D721Med (cell line): ENCODE results near the gene KIF3A.
A peak's percentile ranks its signal among the peaks of the same experiment; 100 is the strongest.

Experiments
- DNase-seq: peaks from one replicate; pipeline ENCODE4 v3.0.0; 2011; ENCODE audit warnings: low spot score; ENCODE audit not compliant: insufficient read length
- FAIRE-seq: peaks from 2 replicates; lab custom pipeline; 2011; peaks lifted over from hg19 to GRCh38; lab: Jason Lieb, UNC
- TF ChIP-seq, protein P1 (sequence below): IDR thresholded peaks from 2 replicates; pipeline ENCODE4 v1.5.1; 2012; ENCODE audit warnings: mild to moderate bottlenecking, control low read depth; ENCODE audit not compliant: insufficient read depth; ENCODE audit errors: missing control alignments

Gene KIF3A

DNA sequence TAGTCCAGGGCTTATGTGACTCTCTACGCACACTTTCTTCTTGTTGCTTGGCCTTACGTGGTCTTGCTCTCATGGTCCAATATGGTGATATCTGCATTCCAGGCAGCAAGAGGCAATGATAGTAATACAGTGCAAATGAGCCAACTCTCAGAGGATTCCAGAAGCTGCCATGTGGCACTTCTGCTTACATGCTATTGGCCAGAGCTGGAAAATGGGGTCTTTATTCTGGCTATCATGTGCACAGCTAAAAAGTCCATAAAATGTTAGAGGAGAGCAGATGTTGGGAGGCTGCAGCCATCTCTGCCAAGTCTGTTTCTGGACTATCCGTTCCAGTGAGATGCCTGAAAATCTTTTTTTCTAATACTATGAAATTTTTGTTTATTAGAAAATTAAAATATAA is 42.6 kb upstream of the KIF3A start:
- no peak for FAIRE-seq
- TF ChIP-seq, protein P1, sequence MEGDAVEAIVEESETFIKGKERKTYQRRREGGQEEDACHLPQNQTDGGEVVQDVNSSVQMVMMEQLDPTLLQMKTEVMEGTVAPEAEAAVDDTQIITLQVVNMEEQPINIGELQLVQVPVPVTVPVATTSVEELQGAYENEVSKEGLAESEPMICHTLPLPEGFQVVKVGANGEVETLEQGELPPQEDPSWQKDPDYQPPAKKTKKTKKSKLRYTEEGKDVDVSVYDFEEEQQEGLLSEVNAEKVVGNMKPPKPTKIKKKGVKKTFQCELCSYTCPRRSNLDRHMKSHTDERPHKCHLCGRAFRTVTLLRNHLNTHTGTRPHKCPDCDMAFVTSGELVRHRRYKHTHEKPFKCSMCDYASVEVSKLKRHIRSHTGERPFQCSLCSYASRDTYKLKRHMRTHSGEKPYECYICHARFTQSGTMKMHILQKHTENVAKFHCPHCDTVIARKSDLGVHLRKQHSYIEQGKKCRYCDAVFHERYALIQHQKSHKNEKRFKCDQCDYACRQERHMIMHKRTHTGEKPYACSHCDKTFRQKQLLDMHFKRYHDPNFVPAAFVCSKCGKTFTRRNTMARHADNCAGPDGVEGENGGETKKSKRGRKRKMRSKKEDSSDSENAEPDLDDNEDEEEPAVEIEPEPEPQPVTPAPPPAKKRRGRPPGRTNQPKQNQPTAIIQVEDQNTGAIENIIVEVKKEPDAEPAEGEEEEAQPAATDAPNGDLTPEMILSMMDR = no peak
- DNase-seq = no peak

DNA sequence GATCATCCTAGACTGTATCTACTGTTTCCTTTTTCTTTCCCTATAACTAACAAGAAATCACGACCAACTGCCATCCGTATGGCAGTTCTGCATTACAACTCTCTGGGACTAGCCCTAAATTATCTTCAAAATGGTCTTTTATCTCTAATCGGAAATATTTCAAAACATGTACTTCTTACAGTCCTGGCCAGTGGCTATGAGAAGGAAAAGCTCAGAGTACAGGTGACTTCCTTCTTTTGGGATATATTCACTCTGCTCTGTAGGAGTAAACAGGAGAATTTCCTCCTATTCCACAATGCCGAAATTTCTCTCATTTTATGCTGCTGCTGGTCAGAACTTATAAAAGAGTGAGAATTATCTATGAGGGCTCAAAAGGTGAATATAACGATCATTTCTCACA is 41.5 kb upstream of the KIF3A start:
- TF ChIP-seq, protein P1 = no peak
- FAIRE-seq (no peak), DNase-seq (no peak)

DNA sequence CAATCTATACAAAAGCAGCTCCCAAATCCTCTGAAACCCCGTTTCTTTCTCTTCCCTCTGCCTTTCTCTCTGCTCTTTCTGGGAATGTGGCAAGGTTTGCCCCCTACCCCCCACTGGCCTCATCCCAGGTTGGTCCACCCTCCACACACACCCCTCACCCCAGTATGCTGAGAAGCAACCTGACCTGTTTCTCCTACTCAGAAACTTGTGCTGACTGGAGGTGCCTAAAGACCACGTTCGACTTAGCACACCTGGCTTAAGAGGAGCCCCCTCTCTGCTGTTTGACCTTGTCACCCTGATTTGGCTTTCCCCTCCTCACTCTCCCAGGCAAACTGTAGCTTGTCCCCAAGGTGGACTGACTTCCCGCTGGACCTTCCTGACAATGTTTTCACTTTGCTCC is 40.8 kb upstream of the KIF3A start:
- no peak for DNase-seq
- TF ChIP-seq, protein P1 = no peak
- no peak for FAIRE-seq

DNA sequence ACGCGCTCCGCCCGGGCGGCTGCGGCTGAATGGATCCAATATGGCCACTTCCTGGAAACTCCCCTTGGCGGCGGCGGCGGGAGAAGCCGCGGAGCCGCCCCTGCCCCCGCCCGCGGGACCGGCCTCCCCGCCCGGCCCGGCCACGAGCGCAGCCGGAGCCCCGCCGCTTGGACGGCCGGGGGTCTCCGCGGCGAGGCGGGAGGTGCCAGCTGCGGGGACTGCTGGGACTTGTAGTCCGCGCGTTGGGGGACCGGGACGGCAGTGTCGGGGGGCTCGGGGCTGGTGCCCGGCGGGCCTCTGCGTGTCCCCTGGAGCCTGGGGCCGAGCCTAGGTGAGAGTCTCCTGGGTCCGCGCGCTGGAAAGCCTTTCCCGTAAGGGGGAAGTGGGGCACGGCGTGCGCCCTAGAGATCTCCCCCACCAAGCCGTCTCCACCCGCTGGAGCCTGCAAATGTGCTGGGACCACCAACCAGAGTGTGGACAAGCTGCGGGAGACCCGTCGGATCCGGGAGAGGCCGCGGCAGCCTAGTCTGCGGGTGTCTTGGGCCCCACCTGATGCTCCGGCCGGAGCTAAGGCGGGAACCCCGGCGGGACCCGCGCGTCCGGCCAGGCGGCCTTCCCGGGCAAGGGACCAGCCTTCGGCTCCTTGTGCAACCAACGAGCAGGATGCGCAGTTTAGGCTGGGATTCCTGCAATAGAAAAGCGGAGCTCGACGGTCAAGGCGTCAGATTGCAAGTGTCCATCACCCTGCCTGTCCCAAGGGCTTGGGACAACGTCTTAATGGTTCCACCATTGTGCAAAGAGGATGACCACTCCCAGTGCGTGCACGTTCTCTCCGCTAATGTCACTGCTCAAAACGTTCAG is 40.1 kb upstream of the KIF3A start, which contains the start of gene SEPTIN8:
Gene SEPTIN8 (minus strand): TSS at position 31 of the 861 bp plus-strand sequence. CDS start 102 bp downstream, outside the sequence.
- FAIRE-seq = no peak
- peak; percentile 66 for DNase-seq
- TF ChIP-seq, protein P1 = no peak

DNA sequence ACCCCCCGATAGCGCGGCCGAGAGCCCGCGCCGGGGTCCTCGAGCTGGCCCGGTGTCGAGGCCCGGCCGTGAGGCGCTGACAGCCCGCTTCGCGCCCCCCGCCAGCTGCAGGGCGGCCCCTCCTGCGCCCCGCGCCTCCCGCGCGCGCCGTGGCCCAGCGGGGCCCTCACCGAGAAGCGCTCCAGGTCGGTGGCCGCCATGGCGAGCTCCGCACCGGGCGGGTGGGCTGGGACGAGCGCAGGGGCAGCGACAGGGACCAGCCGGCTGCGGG is 39.5 kb upstream of the KIF3A start:
- DNase-seq = no peak
- TF ChIP-seq, protein P1 = no peak
- no peak for FAIRE-seq

DNA sequence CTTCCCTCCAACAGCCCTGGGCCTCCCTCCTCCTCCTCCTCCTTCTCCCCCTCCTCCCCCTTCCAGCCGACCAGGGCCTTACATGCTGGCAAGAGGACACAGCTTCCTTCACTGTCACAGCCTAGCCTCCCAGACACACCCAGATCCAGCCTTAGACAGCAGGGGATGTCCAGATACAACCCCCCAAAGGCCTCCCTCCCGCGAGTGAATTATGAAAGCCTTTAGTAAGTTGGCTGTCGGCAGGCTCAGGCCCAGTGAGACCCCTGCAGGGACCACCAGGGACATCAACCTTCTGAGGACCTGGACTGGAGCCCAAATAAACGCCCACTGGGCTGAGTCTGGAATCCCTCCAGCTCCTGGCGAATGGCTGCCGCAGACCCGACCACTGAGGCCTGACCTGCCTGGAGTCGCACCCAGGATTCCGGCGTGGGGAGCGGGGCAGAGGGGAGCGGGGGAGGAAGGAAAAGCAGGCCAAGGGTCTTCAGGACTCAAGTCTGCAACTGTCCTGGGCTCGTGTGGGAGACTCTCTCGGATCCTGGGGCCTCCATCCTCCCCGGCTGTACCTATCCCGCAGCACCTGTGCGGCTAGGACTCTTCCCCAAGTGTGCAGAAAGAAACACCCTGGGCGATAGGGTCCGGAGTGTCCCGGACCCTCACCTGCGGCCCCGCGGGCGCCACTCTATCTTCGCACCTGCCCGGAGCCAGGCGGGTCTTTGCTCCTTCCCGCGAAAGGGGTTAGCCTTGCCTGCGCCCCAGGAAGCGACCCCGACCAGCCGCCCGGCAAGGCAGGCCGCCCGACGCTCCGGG is 39.0 kb upstream of the KIF3A start:
- FAIRE-seq (no peak), DNase-seq (no peak)
- TF ChIP-seq, protein P1 = no peak

DNA sequence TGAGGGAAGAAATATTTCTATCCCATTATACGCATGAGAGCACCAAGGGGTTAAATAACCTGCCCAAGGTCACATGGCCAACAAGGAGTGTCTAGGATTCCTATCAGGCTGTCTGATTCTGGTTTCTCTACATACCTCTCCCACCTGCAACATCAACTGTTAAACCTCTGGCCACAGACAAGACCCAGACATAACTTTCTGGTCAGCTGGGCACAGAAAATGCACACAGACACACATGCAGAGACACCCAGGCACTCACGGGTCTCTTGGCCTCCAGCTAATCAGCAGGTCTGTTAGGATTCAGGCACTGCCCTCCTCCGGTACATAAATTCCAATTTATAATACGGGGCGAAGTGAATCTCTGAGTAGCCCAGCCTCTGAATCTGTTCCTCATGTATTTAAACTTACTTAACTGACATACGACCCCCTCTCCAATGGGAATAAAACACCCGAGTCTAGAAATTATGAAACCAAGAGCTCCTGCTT is 38.2 kb upstream of the KIF3A start:
- TF ChIP-seq, protein P1 = no peak
- FAIRE-seq (no peak), DNase-seq (no peak)
